GM20431 (cell line): ENCODE data around the gene SIPA1.

Source experiments
- in situ Hi-C: fragments of 300-500 bp; cut with MseI, MboI; formaldehyde crosslinking; loops from one replicate; pipeline ENCODE4 v1.15.0; 2020; ENCODE audit warnings: low sequenced_read_pairs; ENCODE audit not compliant: unreplicated experiment

SIPA1 gene

GRCh38 chr11:65637794-65638419 is at the start of gene SIPA1:
Gene SIPA1 (plus strand): TSS chr11:65638101. CDS start chr11:65640922, 2,821 bp downstream.
- in situ Hi-C loops: no loop called here

- in situ Hi-C loops: no loop called here
Observed at GRCh38 chr11:65588199-65589054, 49.5 kb upstream of the SIPA1 start.

- in situ Hi-C loops: no loop called here
Observed at GRCh38 chr11:65589444-65590239, 48.3 kb upstream of the SIPA1 start.

GRCh38 chr11:65590240-65590738 is 47.6 kb upstream of the SIPA1 start:
- in situ Hi-C loops: no loop called here

- in situ Hi-C loops: no loop called here
Observed at GRCh38 chr11:65591939-65592857, 45.7 kb upstream of the SIPA1 start.

- in situ Hi-C loops: no loop called here
Observed at GRCh38 chr11:65592858-65593517, 44.9 kb upstream of the SIPA1 start.

GRCh38 chr11:65593518-65594414 is 44.1 kb upstream of the SIPA1 start:
- in situ Hi-C loops: no loop called here

GRCh38 chr11:65595131-65595530 is 42.8 kb upstream of the SIPA1 start:
- in situ Hi-C loops: no loop called here

GRCh38 chr11:65595543-65596281 is 42.2 kb upstream of the SIPA1 start, which contains the start of gene KCNK7:
Gene KCNK7 (minus strand): TSS chr11:65595800. CDS start chr11:65595772, 28 bp downstream.
- in situ Hi-C loops: no loop called here

GRCh38 chr11:65596520-65596919 is 41.4 kb upstream of the SIPA1 start:
- in situ Hi-C loops: no loop called here

GRCh38 chr11:65598258-65598699 is 39.6 kb upstream of the SIPA1 start:
- in situ Hi-C loops: no loop called here

- in situ Hi-C loops: no loop called here
Observed at GRCh38 chr11:65599216-65599954, 38.5 kb upstream of the SIPA1 start.

GRCh38 chr11:65599955-65600246 is 38.0 kb upstream of the SIPA1 start:
- in situ Hi-C loops: no loop called here

GRCh38 chr11:65604258-65604657 is 33.6 kb upstream of the SIPA1 start:
- in situ Hi-C loops: no loop called here

- in situ Hi-C loops: no loop called here
Observed at GRCh38 chr11:65606876-65607613, 30.9 kb upstream of the SIPA1 start.
